Heart right ventricle (tissue), 16 donors: ENCODE results near the gene NLRP1. TPM values are rescaled to one million over a fixed set of nuclear protein-coding genes. Genes with fewer than 3 reads are reported as not detected.

Source experiments
- ATAC-seq, 8 donors: fragments of 200-7000 bp; cut with Tn5 transposase; one replicate each; pipeline ENCODE4 v1.9.1; 2020; ENCODE audit warnings: mild to moderate bottlenecking in 8 of 8, moderate library complexity in 8 of 8, moderate number of reproducible peaks in 1 of 8
- DNase-seq, 2 donors: peaks; one replicate each; pipeline ENCODE4 v3.0.0-alpha.2; 2020
- H3K27ac ChIP-seq, 10 donors: fragments of 200-600 bp; sonication (generic) in 2 of 10; one replicate each; pipeline versions ENCODE4 v1.5.0 to v1.8.0; 2020 to 2022; ENCODE audit warnings: mild to moderate bottlenecking in 3 of 10
- H3K27me3 ChIP-seq, 7 donors: fragments of 200-600 bp; one replicate each; pipeline ENCODE4 v1.8.0; 2021 to 2022; ENCODE audit warnings: mild to moderate bottlenecking in 2 of 7
- H3K36me3 ChIP-seq, 9 donors: fragments of 200-600 bp; sonication (generic) in 1 of 9; one replicate each; pipeline versions ENCODE4 v1.5.0 to v1.8.0; 2020 to 2022; ENCODE audit warnings: mild to moderate bottlenecking in 2 of 9
- H3K4me1 ChIP-seq, 9 donors: fragments of 200-600 bp; sonication (generic) in 1 of 9; one replicate each; pipeline versions ENCODE4 v1.5.0 to v1.8.0; 2020 to 2022; ENCODE audit warnings: mild to moderate bottlenecking in 4 of 9
- H3K4me3 ChIP-seq, 10 donors: fragments of 200-600 bp; sonication (generic) in 2 of 10; one replicate each; pipeline versions ENCODE4 v1.5.0 to v1.8.0; 2020 to 2022; ENCODE audit warnings: mild to moderate bottlenecking in 7 of 10, moderate library complexity in 2 of 10
- H3K9me3 ChIP-seq, 11 donors: fragments of 200-600 bp in 10 of 11; sonication (generic) in 2 of 11; one replicate each; pipeline versions ENCODE4 v1.5.0 to v1.8.0; 2013 to 2022; ENCODE audit warnings: mild to moderate bottlenecking in 2 of 11, control low read depth in 1 of 11, moderate library complexity in 1 of 11
- WGBS, 2 donors: extraction: QIAGEN DNeasy Blood & Tissue Kit; methylation state at CpG; one replicate each; pipeline ENCODE4 v1.1.7; 2013; ENCODE audit warnings: inconsistent platforms in 1 of 2; 5-methylcytosine and 5-hydroxymethylcytosine counted together
- intact Hi-C, 10 donors: fragments of 100-400 bp; cut with DNase I; formaldehyde crosslinking; loops; one replicate each; pipeline versions ENCODE4 v1.11.1 to v1.14.2; 2022
- polyA plus RNA-seq, 2 donors: library from polyadenylated mRNA; stranded (reverse); fragments of 200-250 nt; gene quantifications; one replicate each; pipeline ENCODE4 v1.2.3, GENCODE V29; 2013
- total RNA-seq, 10 donors: library from RNA; stranded (reverse); fragmentation: NEBNext Ultra II Directional in 3 of 10; extraction: Animal tissue kit (Norgen Biotek cat#: 25700) in 3 of 10; gene quantifications; one replicate each; pipeline versions ENCODE4 v1.2.1 to v1.2.4, GENCODE V29; 2021 to 2023
- TF ChIP-seq, protein P1 (sequence below), 9 donors: fragments of 200-600 bp; sonication (generic) in 2 of 9; IDR thresholded peaks; one replicate each; pipeline versions ENCODE4 v1.5.0 to v1.8.0; 2021 to 2022; ENCODE audit warnings: antibody characterized with exemption in 9 of 9, mild to moderate bottlenecking in 5 of 9, moderate library complexity in 1 of 9
- donor health status: Arrhythmogenic right ventricular cardiomyopathy.
- donor health status: ischemic (EF 13 %, LVEDD 7.1; RV severe dilation, severe dysfunction).
- donor health status: healthy with polysubstance abuse.
- donor health status: DM: no; HTN: yes; CAD: no.
- donor health status: DM: no; HTN: no; CAD: no.
- donor health status: ischemic (EF 25% LVEDD 6.9; RV normal size, moderate dysfunction).
- donor health status: ischemic (EF 25% LVEDD 5.7; RV mildly dilated, moderate dysfunction).
- donor health status: healthy.
- donor health status: DM: yes; HTN: yes; CAD: no.
- donor health status: Ischemic cardiomyopathy.
- donor health status: ischemic (EF 35%, LVEDD 5.7; RV mildly dilated, moderate dysfunction).
- donor health status: nonischemic (EF 11% LVEDD 7.7; RV severe dilation, severe dysfunction).
- donor health status: DM: yes; HTN: yes; CAD: no.
- donor health status: PGD.
- donor health status: ischemic (EF 29% LVEDD 5.4; RV normal size, mild dysfunction).
- donor health status: nonischemic (EF 23%, LVEDD 6.1; RV moderate dilation, normal function).

NLRP1 gene
- total and polyA plus RNA-seq, 12 donors, result 4.9 to 34.3 (median 7.6) TPM

DNA sequence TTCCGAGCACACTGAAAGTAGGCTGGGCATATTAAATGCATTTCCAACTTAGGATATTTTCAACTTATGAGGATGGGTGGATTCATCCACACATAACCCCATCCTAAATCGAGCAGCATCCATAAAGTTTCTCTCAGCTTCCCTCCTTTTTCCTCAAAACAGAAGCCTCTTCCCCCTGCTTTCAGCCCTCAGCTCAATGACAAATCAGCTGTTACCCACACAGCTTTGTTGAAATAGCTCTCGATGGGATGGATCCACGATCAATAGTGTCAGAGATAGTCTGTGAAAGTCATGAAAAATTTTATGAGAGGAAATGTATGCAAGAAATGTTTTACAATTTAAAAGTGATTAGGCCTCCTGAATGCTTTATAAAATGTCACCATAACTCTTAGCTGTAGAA is 118.0 kb downstream of the NLRP1 start:
- intact Hi-C loops, result no loop called here
- no peak overlapping the region for H3K27ac ChIP-seq
- peaks cover 0 to 34% (median 22%) of the 10 kb centered on the region in 9 donors for H3K4me1 ChIP-seq
- TF ChIP-seq, protein P1, sequence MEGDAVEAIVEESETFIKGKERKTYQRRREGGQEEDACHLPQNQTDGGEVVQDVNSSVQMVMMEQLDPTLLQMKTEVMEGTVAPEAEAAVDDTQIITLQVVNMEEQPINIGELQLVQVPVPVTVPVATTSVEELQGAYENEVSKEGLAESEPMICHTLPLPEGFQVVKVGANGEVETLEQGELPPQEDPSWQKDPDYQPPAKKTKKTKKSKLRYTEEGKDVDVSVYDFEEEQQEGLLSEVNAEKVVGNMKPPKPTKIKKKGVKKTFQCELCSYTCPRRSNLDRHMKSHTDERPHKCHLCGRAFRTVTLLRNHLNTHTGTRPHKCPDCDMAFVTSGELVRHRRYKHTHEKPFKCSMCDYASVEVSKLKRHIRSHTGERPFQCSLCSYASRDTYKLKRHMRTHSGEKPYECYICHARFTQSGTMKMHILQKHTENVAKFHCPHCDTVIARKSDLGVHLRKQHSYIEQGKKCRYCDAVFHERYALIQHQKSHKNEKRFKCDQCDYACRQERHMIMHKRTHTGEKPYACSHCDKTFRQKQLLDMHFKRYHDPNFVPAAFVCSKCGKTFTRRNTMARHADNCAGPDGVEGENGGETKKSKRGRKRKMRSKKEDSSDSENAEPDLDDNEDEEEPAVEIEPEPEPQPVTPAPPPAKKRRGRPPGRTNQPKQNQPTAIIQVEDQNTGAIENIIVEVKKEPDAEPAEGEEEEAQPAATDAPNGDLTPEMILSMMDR (IDR thresholded peaks at IDR 0.05), result no peak
- no peaks in the 10 kb centered on the region for H3K27me3 ChIP-seq
- H3K36me3 ChIP-seq, result peaks cover 0 to 19% (median 0%) of the 10 kb centered on the region in 9 donors
- ATAC-seq (no peak), DNase-seq (no peak)
- no peaks in the 10 kb centered on the region for H3K9me3 ChIP-seq
- no peak overlapping the region for H3K4me3 ChIP-seq
- 92 to 94% methylated on average over 4 of the region's 4 CpGs for WGBS, 2 donors

DNA sequence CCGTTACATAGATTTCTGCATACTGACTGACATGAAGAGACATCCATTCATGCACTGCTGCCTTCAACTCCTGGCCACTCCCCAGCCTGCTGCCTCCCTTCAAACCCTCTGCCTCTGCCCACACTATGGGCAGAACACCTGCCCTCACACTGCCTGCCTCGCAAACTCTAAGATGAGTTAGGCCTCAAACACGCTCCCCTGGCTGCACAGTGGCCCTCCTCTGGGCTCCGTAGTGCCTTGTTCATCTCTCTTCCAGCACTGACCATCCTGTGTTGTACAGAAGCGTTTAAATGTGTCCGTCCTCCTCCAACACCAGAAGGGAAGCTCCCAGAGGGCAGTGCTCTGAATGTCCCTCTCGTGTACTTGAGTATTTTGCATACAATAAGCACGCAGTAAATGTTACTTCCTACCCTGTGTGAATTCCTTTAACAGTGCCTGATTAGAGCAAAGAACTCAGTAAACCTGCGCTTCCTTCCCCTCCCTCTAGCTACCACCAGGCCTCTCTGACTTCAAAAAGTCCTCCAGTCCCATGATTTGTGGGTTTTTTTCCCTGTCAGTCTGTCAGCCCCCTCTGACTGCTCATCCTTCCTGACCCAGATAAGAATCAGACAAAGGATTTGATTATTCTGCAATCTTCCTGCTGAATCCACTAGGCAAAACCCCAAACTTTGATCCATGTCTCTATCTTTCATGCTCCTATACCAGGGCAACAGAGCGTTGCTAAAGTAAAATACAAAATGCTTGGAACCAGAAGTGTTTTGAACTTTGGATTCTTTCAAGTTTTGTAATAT is 119.4 kb downstream of the NLRP1 start:
- Histone ChIP-seq H3K9me3 (no peaks in the 10 kb centered on the region), H3K36me3 (peaks cover 0 to 29% (median 7%) of the 10 kb centered on the region in 9 donors), H3K4me1 (peaks cover 0 to 34% (median 22%) of the 10 kb centered on the region in 9 donors), H3K27me3 (no peaks in the 10 kb centered on the region), H3K27ac (no peak overlapping the region), H3K4me3 (no peak overlapping the region)
- intact Hi-C loops, result no loop called here
- no peak for DNase-seq
- 84 to 88% methylated on average over 10 of the region's 10 CpGs for WGBS, 2 donors
- no peak for ATAC-seq
- TF ChIP-seq, protein P1 (IDR thresholded peaks at IDR 0.05), result no peak

Other genes starting within 250 kb of the NLRP1 start
- gene NUP88, start 164.8 kb downstream of the NLRP1 start, total RNA-seq, result 10 to 100 TPM; 23.3 to 41.6 (median 35.3) TPM
- gene NUP88, start 164.8 kb downstream of the NLRP1 start, polyA plus RNA-seq, result 10 to 100 TPM; 55.5 to 59.7 TPM
- 10 to 100 TPM; 22.6 to 36.1 (median 29.0) TPM for gene RPAIN, start 164.3 kb downstream of the NLRP1 start, total RNA-seq
- 10 to 100 TPM; 30.0 to 47.0 TPM for gene RPAIN, start 164.3 kb downstream of the NLRP1 start, polyA plus RNA-seq
- gene C1QBP, start 145.4 kb downstream of the NLRP1 start, total RNA-seq, result 100 to 1,000 TPM; 101 to 144 (median 137) TPM
- 100 to 1,000 TPM in 1 of 2 donors, 10 to 100 TPM in 1; 59.9 to 159 TPM for gene C1QBP, start 145.4 kb downstream of the NLRP1 start, polyA plus RNA-seq
- 1 to 10 TPM; 4.9 to 8.6 (median 6.7) TPM for gene DHX33, start 115.5 kb downstream of the NLRP1 start, total RNA-seq
- gene DHX33, start 115.5 kb downstream of the NLRP1 start, polyA plus RNA-seq, result 1 to 10 TPM; 3.0 to 4.1 TPM
- gene DERL2, start 98.3 kb downstream of the NLRP1 start, total RNA-seq, result 10 to 100 TPM; 18.4 to 41.7 (median 27.2) TPM
- gene DERL2, start 98.3 kb downstream of the NLRP1 start, polyA plus RNA-seq, result 10 to 100 TPM; 41.9 to 57.2 TPM
- 10 to 100 TPM in 3 of 10 donors, 1 to 10 TPM in 7; 6.6 to 13.2 (median 9.4) TPM for gene MIS12, start 97.9 kb downstream of the NLRP1 start, total RNA-seq
- 10 to 100 TPM in 1 of 2 donors, 1 to 10 TPM in 1; 9.5 to 13.0 TPM for gene MIS12, start 97.9 kb downstream of the NLRP1 start, polyA plus RNA-seq